Activated CD4-positive, alpha-beta memory T cell treated with anti-CD3 and anti-CD28 coated beads for 36 hours (primary cell): ENCODE results near the gene KIF3A. TPM values are rescaled to one million over a fixed set of nuclear protein-coding genes. Genes with fewer than 3 reads are reported as not detected.
A peak's percentile ranks its signal among the peaks of the same experiment; 100 is the strongest.

Experiments used
- CTCF ChIA-PET: fragments of 350-600 bp; sonication (Branson Sonifier 250); formaldehyde crosslinking; loops from one replicate; lab custom pipeline; 2021; ENCODE audit warnings: antibody characterized with exemption, inconsistent platforms; lab: Charles Lee
- POLR2A ChIA-PET: fragments of 350-600 bp; sonication (Branson Sonifier 250); formaldehyde crosslinking; loops from one replicate; lab custom pipeline; 2021; ENCODE audit warnings: antibody characterized with exemption; lab: Charles Lee
- DNase-seq: peaks from one replicate; pipeline ENCODE4 v3.0.0-alpha.2; 2020
- H3K27ac Mint-ChIP-seq: one replicate; pipeline ENCODE4 v1.8.0; 2021; ENCODE audit warnings: mixed read lengths
- H3K27me3 Mint-ChIP-seq: one replicate; pipeline ENCODE4 v1.8.0; 2021; ENCODE audit warnings: mixed read lengths
- H3K36me3 Mint-ChIP-seq: one replicate; pipeline ENCODE4 v1.8.0; 2021; ENCODE audit warnings: mixed read lengths
- H3K4me1 Mint-ChIP-seq: one replicate; pipeline ENCODE4 v1.8.0; 2021; ENCODE audit warnings: low read depth, mixed read lengths
- H3K4me3 Mint-ChIP-seq: one replicate; pipeline ENCODE4 v1.8.0; 2021; ENCODE audit warnings: mild to moderate bottlenecking, mixed read lengths
- H3K9me3 Mint-ChIP-seq: one replicate; pipeline ENCODE4 v1.8.0; 2021; ENCODE audit warnings: mixed read lengths
- intact Hi-C: fragments of 100-400 bp; cut with micrococcal nuclease; formaldehyde crosslinking; loops from one replicate; pipeline ENCODE4 v1.15.1; 2023
- total RNA-seq, 2 experiments: library from RNA; stranded (reverse); gene quantifications; one replicate each; pipeline ENCODE4 v1.2.3, GENCODE V29; 2021

KIF3A gene
- total RNA-seq, 2 experiments from 2014 or later = 12.1 to 16.1 TPM

GRCh38 chr5:132737982-132738681 is 786 bp upstream of the KIF3A start:
- peaks cover 35% of the 10 kb centered on the region for H3K4me1 Mint-ChIP-seq
- POLR2A ChIA-PET = interaction anchor here (0.8 to 1.9 kb wide), 8 partner anchors 9 to 247 kb away, joined by 3 to 16 read pairs (median 3); partner anchors contain the start of genes CCNI2, IRF1 and SHROOM1
- intact Hi-C loops = loop anchor here (1.0 to 10.0 kb wide), 8 partner anchors 8 to 1487 kb away; partner anchors contain the start of genes GDF9, PPP2CA, RAD50 and SEPTIN8
- peaks cover 6% of the 10 kb centered on the region for H3K36me3 Mint-ChIP-seq
- H3K27me3 Mint-ChIP-seq = peaks cover 2% of the 10 kb centered on the region
- peak overlapping the region; percentile 84 for H3K4me3 Mint-ChIP-seq
- CTCF ChIA-PET = interaction anchor here (0.6 to 3.3 kb wide), 11 partner anchors 9 to 271 kb away, joined by 3 to 45 read pairs (median 3); partner anchors contain the start of gene CCNI2
- no peak for DNase-seq
- peak overlapping the region; percentile 78 for H3K27ac Mint-ChIP-seq
- H3K9me3 Mint-ChIP-seq = no peaks in the 10 kb centered on the region

- H3K27me3 Mint-ChIP-seq = peaks cover 2% of the 10 kb centered on the region
- H3K9me3 Mint-ChIP-seq = no peaks in the 10 kb centered on the region
- H3K27ac Mint-ChIP-seq = no peak overlapping the region
- no peak overlapping the region for H3K4me3 Mint-ChIP-seq
- no peak for DNase-seq
- intact Hi-C loops = loop anchor here (5.0 to 10.0 kb wide), 5 partner anchors 133 to 1490 kb away; partner anchors contain the start of genes GDF9, PPP2CA, RAD50 and UQCRQ
- H3K4me1 Mint-ChIP-seq = peaks cover 35% of the 10 kb centered on the region
- POLR2A ChIA-PET = no interaction called here
- CTCF ChIA-PET = interaction anchor here (1.2 to 3.3 kb wide), 2 partner anchors 85 to 94 kb away, joined by 3 to 13 read pairs; no protein-coding TSS in a partner anchor
- H3K36me3 Mint-ChIP-seq = peaks cover 12% of the 10 kb centered on the region
Observed at GRCh38 chr5:132734687-132735086, 2.7 kb downstream of the KIF3A start.

- CTCF ChIA-PET = interaction anchor here (0.6 to 1.9 kb wide), 4 partner anchors 13 to 188 kb away, joined by 3 to 9 read pairs (median 4); no protein-coding TSS in a partner anchor
- no peak for DNase-seq
- H3K27ac Mint-ChIP-seq = no peak overlapping the region
Observed at GRCh38 chr5:132733499-132734148, 3.7 kb downstream of the KIF3A start.

GRCh38 chr5:132729896-132730295 is 7.5 kb downstream of the KIF3A start:
- Mint-ChIP-seq H3K27me3 (no peaks in the 10 kb centered on the region), H3K9me3 (no peaks in the 10 kb centered on the region), H3K27ac (no peak overlapping the region), H3K4me3 (no peak overlapping the region), H3K4me1 (peaks cover 15% of the 10 kb centered on the region), H3K36me3 (peaks cover 18% of the 10 kb centered on the region)
- no peak for DNase-seq
- intact Hi-C loops = loop anchor here (10.0 kb wide), 1 partner anchor 1495 kb away; the partner anchor contains the start of gene PPP2CA
- ChIA-PET POLR2A (interaction anchor here (1.2 kb wide), 1 partner anchor 15 kb away, joined by 3 read pairs; no protein-coding TSS in a partner anchor), CTCF (interaction anchor here (1.1 kb wide), 1 partner anchor 21 kb away, joined by 6 read pairs; no protein-coding TSS in a partner anchor)

More at GRCh38 chr5:132733499-132734148, 3.7 kb downstream of the KIF3A start:
- peaks cover 37% of the 10 kb centered on the region for H3K4me1 Mint-ChIP-seq
- no peak overlapping the region for H3K4me3 Mint-ChIP-seq
- no peaks in the 10 kb centered on the region for H3K9me3 Mint-ChIP-seq
- peaks cover 2% of the 10 kb centered on the region for H3K27me3 Mint-ChIP-seq
- H3K36me3 Mint-ChIP-seq = peaks cover 12% of the 10 kb centered on the region
- POLR2A ChIA-PET = no interaction called here
- intact Hi-C loops = loop anchor here (10.0 kb wide), 1 partner anchor 1491 kb away; the partner anchor contains the start of gene PPP2CA

- DNase-seq = no peak
- no peak overlapping the region for H3K4me3 Mint-ChIP-seq
- ChIA-PET CTCF (no interaction called here), POLR2A (no interaction called here)
- no peaks in the 10 kb centered on the region for H3K27me3 Mint-ChIP-seq
- intact Hi-C loops = no loop called here
- H3K27ac Mint-ChIP-seq = no peak overlapping the region
- H3K4me1 Mint-ChIP-seq = peaks cover 8% of the 10 kb centered on the region
- H3K9me3 Mint-ChIP-seq = no peaks in the 10 kb centered on the region
- H3K36me3 Mint-ChIP-seq = peaks cover 16% of the 10 kb centered on the region
Observed at GRCh38 chr5:132725745-132726144, 11.6 kb downstream of the KIF3A start.

GRCh38 chr5:132718544-132719312 is 18.6 kb downstream of the KIF3A start:
- H3K4me1 Mint-ChIP-seq = peaks cover 12% of the 10 kb centered on the region
- no peak overlapping the region for H3K4me3 Mint-ChIP-seq
- ChIA-PET POLR2A (no interaction called here), CTCF (interaction anchor here (0.6 kb wide), 1 partner anchor 71 kb away, joined by 4 read pairs; no protein-coding TSS in a partner anchor)
- H3K36me3 Mint-ChIP-seq = peaks cover 7% of the 10 kb centered on the region
- no peaks in the 10 kb centered on the region for H3K9me3 Mint-ChIP-seq
- H3K27me3 Mint-ChIP-seq = no peaks in the 10 kb centered on the region
- DNase-seq = no peak
- intact Hi-C loops = no loop called here
- no peak overlapping the region for H3K27ac Mint-ChIP-seq

GRCh38 chr5:132714456-132715307 is 22.7 kb downstream of the KIF3A start:
- H3K9me3 Mint-ChIP-seq = no peaks in the 10 kb centered on the region
- H3K4me3 Mint-ChIP-seq = no peak overlapping the region
- DNase-seq = no peak
- no peaks in the 10 kb centered on the region for H3K27me3 Mint-ChIP-seq
- H3K27ac Mint-ChIP-seq = no peak overlapping the region
- POLR2A ChIA-PET = no interaction called here
- H3K36me3 Mint-ChIP-seq = peaks cover 9% of the 10 kb centered on the region
- CTCF ChIA-PET = interaction anchor here (0.6 to 1.6 kb wide), 10 partner anchors 11 to 188 kb away, joined by 3 to 9 read pairs (median 4); partner anchors contain the start of gene KIF3A
- H3K4me1 Mint-ChIP-seq = peaks cover 14% of the 10 kb centered on the region
- intact Hi-C loops = loop anchor here (1.0 to 2.0 kb wide), 6 partner anchors 26 to 188 kb away; no protein-coding TSS in a partner anchor

- intact Hi-C loops = no loop called here
- Mint-ChIP-seq H3K9me3 (no peaks in the 10 kb centered on the region), H3K4me1 (peaks cover 9% of the 10 kb centered on the region), H3K27ac (no peak overlapping the region), H3K27me3 (no peaks in the 10 kb centered on the region), H3K36me3 (peaks cover 9% of the 10 kb centered on the region), H3K4me3 (no peak overlapping the region)
- ChIA-PET POLR2A (interaction anchor here (0.6 kb wide), 1 partner anchor 59 kb away, joined by 3 read pairs; no protein-coding TSS in a partner anchor), CTCF (interaction anchor here (1.6 kb wide), 1 partner anchor 112 kb away, joined by 5 read pairs; no protein-coding TSS in a partner anchor)
- DNase-seq = no peak
Observed at GRCh38 chr5:132708645-132709044, 28.7 kb downstream of the KIF3A start.

GRCh38 chr5:132704875-132705274 is 32.5 kb downstream of the KIF3A start:
- no peaks in the 10 kb centered on the region for H3K27me3 Mint-ChIP-seq
- no peak overlapping the region for H3K27ac Mint-ChIP-seq
- no peaks in the 10 kb centered on the region for H3K9me3 Mint-ChIP-seq
- ChIA-PET POLR2A (no interaction called here), CTCF (interaction anchor here (1.9 kb wide), 1 partner anchor 115 kb away, joined by 5 read pairs; no protein-coding TSS in a partner anchor)
- intact Hi-C loops = no loop called here
- peaks cover 6% of the 10 kb centered on the region for H3K4me1 Mint-ChIP-seq
- H3K4me3 Mint-ChIP-seq = no peak overlapping the region
- DNase-seq = no peak
- H3K36me3 Mint-ChIP-seq = peaks cover 23% of the 10 kb centered on the region

GRCh38 chr5:132695956-132696355 is 41.4 kb downstream of the KIF3A start:
- no peaks in the 10 kb centered on the region for H3K27me3 Mint-ChIP-seq
- ChIA-PET CTCF (no interaction called here), POLR2A (no interaction called here)
- H3K4me3 Mint-ChIP-seq = no peak overlapping the region
- intact Hi-C loops = no loop called here
- no peaks in the 10 kb centered on the region for H3K9me3 Mint-ChIP-seq
- H3K4me1 Mint-ChIP-seq = peaks cover 6% of the 10 kb centered on the region
- no peak overlapping the region for H3K27ac Mint-ChIP-seq
- peaks cover 22% of the 10 kb centered on the region for H3K36me3 Mint-ChIP-seq
- no peak for DNase-seq
